GM18526 (cell line): ENCODE data around the gene VSTM2A.

Experiments
- POLR2A ChIP-seq: IDR thresholded peaks from 3 replicates; pipeline ENCODE4 v1.6.1; 2011; ENCODE audit not compliant: insufficient read length; ENCODE audit errors: extremely low read depth

Gene VSTM2A

DNA sequence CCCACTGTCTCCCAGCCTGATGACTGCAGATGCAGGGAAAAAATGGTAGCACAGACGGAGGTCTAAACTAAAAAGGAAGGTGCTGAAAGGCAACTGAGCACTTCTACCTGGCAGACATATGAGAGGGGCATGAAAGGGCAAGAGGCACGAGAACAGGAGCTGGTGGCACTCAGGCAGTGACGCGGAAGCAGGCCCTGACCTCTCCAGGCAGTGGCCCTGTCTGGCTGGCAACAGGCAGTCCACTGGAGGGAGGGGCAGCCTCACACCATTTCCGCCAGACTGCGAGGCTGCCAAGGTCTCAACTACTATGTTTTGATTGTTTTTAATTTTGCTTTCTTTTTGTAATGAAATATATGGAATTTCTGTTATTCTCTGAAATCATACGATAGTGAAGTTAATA lies 23.3 kb downstream of the VSTM2A start:
- TF ChIP-seq POLR2A = no peak

DNA sequence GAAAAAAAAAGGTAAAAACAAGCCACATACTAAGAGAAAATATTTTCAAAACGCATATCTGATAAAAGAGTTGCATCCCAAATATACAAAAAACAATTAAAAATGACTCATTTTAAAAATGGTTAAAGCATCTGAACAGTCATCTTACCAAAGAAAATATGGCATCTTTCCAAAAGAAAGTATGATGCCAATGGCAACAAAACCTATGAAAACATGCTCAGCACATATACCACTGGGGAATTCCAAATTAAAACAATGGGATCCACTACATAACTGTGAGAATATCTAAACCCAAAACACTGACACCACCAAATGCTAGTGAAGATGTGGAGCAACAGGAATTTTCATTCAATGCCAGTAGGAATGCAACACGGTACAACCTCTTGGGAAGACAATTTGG lies 39.3 kb downstream of the VSTM2A start:
- TF ChIP-seq POLR2A = no peak

DNA sequence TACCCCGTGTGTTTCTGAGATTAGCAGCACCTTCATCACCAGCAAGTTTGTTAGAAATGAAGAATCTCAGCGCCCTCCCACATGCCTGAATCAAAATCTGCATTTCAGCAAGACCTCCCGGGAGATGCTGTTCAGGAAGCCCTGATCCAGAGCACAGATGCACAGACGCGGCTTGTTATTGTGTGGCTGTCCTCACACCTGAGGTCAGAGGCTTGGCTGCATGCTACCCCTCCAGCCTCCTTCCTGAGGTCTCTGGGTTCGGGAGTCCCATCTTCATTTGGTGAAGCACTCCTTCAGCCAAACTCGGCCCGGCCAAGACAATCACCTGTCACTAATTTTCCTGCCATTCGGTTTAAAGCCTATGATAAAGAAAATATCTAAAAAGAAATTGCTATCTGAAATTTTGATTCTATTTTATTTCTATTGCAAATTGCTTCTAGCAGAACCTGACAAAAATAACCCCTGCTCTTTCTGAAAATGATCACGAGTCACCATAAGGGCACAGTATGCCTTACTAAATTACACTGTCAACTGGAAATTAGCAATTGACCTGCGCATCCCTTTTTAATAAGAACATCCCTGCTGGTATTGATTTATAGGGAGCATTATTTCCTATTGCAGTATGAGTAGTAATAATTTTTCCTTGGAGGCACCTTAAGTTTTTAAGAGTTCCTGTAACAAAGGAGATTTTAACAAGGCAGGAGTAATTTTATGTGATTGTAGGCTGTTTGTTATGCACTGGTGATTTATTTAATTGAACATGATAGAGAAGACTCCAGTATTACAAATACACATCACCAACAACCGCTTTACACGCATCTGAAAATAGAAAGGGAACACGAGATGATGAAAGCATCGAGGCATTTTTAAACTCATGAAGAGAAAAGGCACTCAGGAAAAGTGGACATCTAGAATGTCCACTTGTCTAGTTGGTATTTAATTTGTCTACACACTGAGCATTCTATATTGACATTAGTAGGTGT lies 49.5 kb downstream of the VSTM2A start:
- TF ChIP-seq POLR2A = no peak

DNA sequence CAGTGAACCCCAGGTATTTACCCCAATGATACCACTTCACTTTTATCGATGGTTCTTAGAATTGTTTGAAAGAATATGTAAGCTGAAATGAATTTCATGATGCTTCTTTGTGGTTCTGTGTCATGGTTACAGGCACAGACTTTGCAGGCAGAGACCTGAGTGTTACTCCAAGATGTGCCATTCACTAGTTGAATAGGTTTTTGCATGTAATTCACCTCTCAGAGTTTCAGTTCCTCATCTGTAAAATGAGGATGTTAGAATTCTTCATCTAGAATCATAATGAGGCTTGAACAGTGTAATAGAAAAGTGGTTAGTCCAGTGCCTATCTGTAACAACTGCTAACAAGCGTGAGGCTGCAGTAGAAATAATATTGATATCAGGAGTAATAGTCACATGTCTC lies 54.6 kb downstream of the VSTM2A start:
- TF ChIP-seq POLR2A = no peak

DNA sequence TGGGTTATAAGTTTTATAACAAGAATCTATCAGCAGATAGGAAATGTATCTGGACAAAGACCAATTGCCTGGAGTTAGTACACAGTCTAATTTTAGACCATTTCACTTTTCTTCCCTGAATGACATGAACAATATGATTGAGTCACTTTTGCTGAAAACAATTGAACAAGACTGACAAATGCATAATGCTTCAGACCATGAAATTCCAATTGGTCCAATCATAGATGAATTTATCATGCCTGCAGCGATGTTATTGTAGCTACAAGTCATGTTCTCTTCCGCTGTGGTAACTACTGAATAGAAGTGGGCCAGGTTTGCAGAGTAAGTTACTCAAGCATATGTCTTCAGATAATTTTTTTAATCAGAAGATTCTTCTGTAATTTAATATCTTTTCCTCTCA lies 73.4 kb downstream of the VSTM2A start:
- no peak for TF ChIP-seq POLR2A
